Measurements from ENCODE around the gene HECTD4. TPM values are rescaled to one million over a fixed set of nuclear protein-coding genes. Genes with fewer than 3 reads are reported as not detected.
"Not testable (repeated sequence)": the region's sequence is repeated elsewhere in the genome, so short reads cannot be mapped to it uniquely, and the experiment has no call there.

Gene HECTD4
- total RNA-seq, 1 donor from 2014 or later: 98.8 TPM

DNA sequence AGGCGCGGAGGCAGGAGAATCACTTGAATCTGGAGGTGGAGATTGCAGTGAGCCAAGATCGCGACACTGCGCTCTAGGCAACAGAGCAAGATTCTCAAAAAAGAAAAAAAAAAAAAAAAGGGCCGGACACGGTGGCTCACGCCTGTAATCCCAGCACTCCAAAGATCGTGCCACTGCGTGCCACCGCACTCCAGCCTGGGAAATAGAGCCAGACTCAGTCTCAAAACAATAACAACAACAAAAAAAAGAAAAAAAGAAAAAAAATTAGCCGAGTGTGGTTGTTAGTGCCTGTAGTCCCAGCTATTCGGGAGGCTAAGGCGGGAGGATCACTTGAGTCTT lies 27.6 kb upstream of the HECTD4 start:
- DNase-seq (no peak), ATAC-seq (ENCODE audit: low read depth) (no peak)
- peaks cover 45% of the 10 kb centered on the region for H3K36me3 Mint-ChIP-seq (ENCODE audit: low read depth)
- no peaks in the 10 kb centered on the region for H3K27me3 Mint-ChIP-seq
- no peaks in the 10 kb centered on the region for H3K9me3 Mint-ChIP-seq
- intact Hi-C loops (cut with micrococcal nuclease): loop anchor here (1.0 to 10.0 kb wide), 4 partner anchors 8 to 397 kb away; partner anchors contain the start of genes ERP29, HECTD4, PTPN11 and TMEM116
- peak overlapping the region; percentile 100 for H3K4me3 Mint-ChIP-seq
- TF ChIP-seq, protein P1, sequence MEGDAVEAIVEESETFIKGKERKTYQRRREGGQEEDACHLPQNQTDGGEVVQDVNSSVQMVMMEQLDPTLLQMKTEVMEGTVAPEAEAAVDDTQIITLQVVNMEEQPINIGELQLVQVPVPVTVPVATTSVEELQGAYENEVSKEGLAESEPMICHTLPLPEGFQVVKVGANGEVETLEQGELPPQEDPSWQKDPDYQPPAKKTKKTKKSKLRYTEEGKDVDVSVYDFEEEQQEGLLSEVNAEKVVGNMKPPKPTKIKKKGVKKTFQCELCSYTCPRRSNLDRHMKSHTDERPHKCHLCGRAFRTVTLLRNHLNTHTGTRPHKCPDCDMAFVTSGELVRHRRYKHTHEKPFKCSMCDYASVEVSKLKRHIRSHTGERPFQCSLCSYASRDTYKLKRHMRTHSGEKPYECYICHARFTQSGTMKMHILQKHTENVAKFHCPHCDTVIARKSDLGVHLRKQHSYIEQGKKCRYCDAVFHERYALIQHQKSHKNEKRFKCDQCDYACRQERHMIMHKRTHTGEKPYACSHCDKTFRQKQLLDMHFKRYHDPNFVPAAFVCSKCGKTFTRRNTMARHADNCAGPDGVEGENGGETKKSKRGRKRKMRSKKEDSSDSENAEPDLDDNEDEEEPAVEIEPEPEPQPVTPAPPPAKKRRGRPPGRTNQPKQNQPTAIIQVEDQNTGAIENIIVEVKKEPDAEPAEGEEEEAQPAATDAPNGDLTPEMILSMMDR (IDR thresholded peaks at IDR 0.05): no peak
- CTCF ChIA-PET: interaction anchor here (1.9 kb wide), 1 partner anchor 23 kb away, joined by 7 read pairs; no protein-coding TSS in a partner anchor
- POLR2A ChIA-PET: interaction anchor here (1.4 kb wide), 1 partner anchor 9 kb away, joined by 11 read pairs; the partner anchor contains the start of gene PTPN11
- H3K27ac Mint-ChIP-seq: peak overlapping the region; percentile 99
- H3K4me1 Mint-ChIP-seq: peaks cover 36% of the 10 kb centered on the region

DNA sequence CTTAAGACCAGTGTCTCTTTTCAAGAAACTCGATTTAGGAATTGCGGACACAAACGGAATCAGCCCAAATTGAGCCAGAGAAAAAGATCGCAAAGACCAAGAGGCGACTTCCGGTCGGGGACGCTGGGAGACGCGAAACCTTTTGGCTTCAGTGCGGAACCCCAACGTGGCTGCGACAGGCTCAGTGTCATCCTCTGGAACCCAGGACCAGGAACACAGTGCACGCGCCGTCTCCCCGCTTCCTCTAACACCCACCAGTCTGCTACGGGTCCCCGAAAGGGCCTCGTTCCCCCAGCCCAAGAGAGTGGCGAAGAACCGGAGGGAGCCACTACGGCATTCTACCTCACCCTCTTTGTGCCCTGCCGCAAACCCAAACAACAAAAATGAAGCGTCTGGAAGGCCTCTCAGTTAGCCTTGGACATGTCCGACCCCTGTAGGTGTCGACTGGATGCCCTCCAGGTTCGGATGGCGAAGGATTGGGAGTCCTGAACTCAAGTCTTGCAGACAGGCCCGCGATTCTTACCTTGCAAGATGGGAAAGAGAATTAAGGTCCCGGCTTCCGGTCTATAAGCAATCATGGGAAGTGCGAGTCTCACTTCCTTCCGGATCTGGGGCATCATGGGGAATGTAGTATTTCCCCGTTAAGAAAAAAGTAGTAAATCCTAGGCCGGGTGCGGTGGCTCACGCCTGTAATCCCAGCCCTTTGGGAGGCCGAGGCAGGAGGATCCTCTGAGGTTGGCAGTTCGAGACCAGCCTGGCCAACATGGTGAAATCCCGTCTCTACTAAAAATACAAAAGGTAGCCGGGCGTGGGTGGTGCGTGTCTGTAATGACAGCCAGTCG lies 27.1 kb upstream of the HECTD4 start, which contains the start of gene RPL6:
Gene RPL6, minus strand, starts transcription at position 542 of the 842 bp plus-strand sequence. CDS start 949 bp downstream, outside the sequence.
- peak within 1 kb of the TSS; percentile 99 for H3K27ac Mint-ChIP-seq
- DNase-seq (peak; percentile 70), ATAC-seq (ENCODE audit: low read depth) (peak; percentile 91)
- H3K4me1 Mint-ChIP-seq: peaks cover 36% of the 10 kb centered on the region
- no peaks in the 10 kb centered on the region for H3K9me3 Mint-ChIP-seq
- TF ChIP-seq, protein P1 (IDR thresholded peaks at IDR 0.05): no peak
- peaks cover 51% of the 10 kb centered on the region for H3K36me3 Mint-ChIP-seq (ENCODE audit: low read depth)
- ChIA-PET POLR2A (interaction anchor here (1.4 kb wide), 1 partner anchor 9 kb away, joined by 11 read pairs; the partner anchor contains the start of gene PTPN11), CTCF (interaction anchor here (1.9 kb wide), 1 partner anchor 22 kb away, joined by 7 read pairs; no protein-coding TSS in a partner anchor)
- peak within 1 kb of the TSS; percentile 100 for H3K4me3 Mint-ChIP-seq
- intact Hi-C loops (cut with micrococcal nuclease): loop anchor here (1.0 to 10.0 kb wide), 4 partner anchors 9 to 396 kb away; partner anchors contain the start of genes ERP29, HECTD4, PTPN11 and TMEM116
- no peaks in the 10 kb centered on the region for H3K27me3 Mint-ChIP-seq

DNA sequence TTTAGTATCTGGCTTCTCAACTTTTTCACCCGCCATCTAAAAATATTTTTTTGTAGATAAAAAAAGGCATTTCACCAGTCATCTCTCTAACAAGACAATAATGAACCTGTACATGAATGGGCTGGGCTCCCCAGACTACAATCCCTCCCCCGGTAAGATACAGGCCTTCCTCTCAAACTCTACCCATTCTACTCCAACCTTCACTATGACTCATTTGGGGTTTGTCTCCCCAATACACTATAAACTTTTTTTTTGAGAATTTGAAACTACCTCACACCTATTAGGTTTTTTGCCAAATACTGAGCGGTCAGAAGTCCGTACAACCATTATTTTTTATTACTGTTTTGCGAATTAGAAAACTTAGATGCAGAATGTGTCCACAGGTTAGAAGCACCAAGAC lies 26.4 kb upstream of the HECTD4 start:
- peaks cover 36% of the 10 kb centered on the region for H3K4me1 Mint-ChIP-seq
- H3K27ac Mint-ChIP-seq: peak overlapping the region; percentile 99
- POLR2A ChIA-PET: no interaction called here
- DNase-seq: no peak
- peak overlapping the region; percentile 100 for H3K4me3 Mint-ChIP-seq
- CTCF ChIA-PET: no interaction called here
- H3K9me3 Mint-ChIP-seq: no peaks in the 10 kb centered on the region
- H3K27me3 Mint-ChIP-seq: no peaks in the 10 kb centered on the region
- intact Hi-C loops (cut with micrococcal nuclease): loop anchor here (1.0 to 10.0 kb wide), 4 partner anchors 10 to 396 kb away; partner anchors contain the start of genes ERP29, HECTD4, PTPN11 and TMEM116
- TF ChIP-seq, protein P1 (IDR thresholded peaks at IDR 0.05): no peak
- ATAC-seq (ENCODE audit: low read depth): no peak
- H3K36me3 Mint-ChIP-seq (ENCODE audit: low read depth): peaks cover 56% of the 10 kb centered on the region

DNA sequence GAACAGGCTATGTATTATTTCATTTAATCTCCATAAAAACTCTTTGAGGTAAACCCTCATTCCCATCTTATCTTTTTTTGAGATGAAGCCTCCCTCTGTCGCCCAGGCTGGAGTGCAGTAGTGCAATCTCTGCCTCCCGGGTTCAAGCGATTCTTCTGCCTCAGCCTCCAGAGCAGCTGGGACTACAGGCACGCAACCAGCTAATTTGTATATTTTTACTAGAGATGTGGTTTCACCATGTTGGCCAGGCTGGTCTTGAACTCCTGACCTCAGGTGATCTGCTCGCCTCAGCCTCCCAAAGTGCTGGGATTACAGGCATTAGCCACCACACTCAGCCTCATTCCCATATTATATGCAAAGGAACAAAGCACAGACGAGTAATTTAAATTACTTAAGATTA lies 25.5 kb upstream of the HECTD4 start:
- H3K27me3 Mint-ChIP-seq; ATAC-seq (ENCODE audit: low read depth); H3K9me3 Mint-ChIP-seq; CTCF ChIA-PET; DNase-seq: not testable (repeated sequence)
- POLR2A ChIA-PET: interaction anchor here (2.0 kb wide), 1 partner anchor 11 kb away, joined by 5 read pairs; the partner anchor contains the start of gene PTPN11
- intact Hi-C loops (cut with micrococcal nuclease): loop anchor here (2.0 to 10.0 kb wide), 2 partner anchors 283 to 395 kb away; partner anchors contain the start of genes ERP29, TMEM116 and TRAFD1
- Mint-ChIP-seq H3K36me3 (ENCODE audit: low read depth) (peaks cover 60% of the 10 kb centered on the region), H3K4me3 (peak overlapping the region; percentile 100), H3K27ac (peak overlapping the region; percentile 99), H3K4me1 (peaks cover 36% of the 10 kb centered on the region)

DNA sequence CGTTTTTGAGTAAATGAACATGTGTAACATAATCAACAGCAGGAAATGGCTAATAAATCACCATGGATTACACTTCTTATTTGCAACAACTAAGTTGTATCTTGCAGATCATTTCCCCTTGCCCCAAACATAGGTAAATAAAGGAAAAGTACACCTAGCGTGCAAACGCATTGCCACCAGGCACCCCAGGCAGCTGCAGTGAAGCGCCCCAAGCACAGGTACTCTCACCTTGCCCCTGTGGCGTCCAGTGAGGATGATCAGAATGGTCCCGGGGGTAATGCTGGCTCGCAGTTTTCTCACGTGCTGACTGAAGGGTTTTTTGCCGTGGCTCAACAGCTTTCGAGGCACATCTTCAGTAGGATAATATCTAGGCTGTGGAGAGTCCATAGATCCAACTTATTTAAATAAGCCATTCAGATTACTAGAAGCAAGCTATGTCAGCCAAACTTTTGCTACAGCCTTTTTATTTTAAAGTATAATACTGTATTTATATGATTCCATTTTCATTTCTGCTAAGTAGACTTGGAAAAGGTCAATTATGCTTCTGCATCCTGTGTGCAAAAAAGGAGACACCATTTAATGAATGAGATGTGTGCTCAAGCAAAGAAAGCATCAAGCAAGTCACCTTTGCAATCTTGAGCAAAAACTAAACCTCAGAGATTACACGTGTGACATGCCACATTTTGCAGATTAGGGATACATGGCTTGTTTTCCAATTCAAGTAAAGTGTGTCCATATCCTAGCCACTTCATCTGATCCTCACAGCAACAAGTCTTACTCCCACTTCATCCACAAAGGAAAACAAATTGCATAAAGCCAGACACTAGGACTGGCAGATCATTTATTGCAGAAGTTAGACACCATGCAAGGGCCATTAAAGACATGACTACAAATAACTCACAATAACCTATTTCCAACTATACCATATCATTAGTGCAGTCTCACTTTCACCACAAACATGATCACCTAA lies 24.6 kb upstream of the HECTD4 start:
- intact Hi-C loops (cut with micrococcal nuclease): loop anchor here (10.0 kb wide), 1 partner anchor 282 kb away; the partner anchor contains the start of gene TRAFD1
- ChIA-PET POLR2A (interaction anchor here (1.5 to 2.0 kb wide), 2 partner anchors 12 to 394 kb away, joined by 4 to 5 read pairs; partner anchors contain the start of genes ERP29, PTPN11 and TMEM116), CTCF (no interaction called here)

More for the DNA sequence above, 24.6 kb upstream of the HECTD4 start:
- Mint-ChIP-seq H3K9me3 (no peaks in the 10 kb centered on the region), H3K27ac (peak overlapping the region; percentile 35), H3K36me3 (ENCODE audit: low read depth) (peaks cover 60% of the 10 kb centered on the region), H3K4me3 (peak overlapping the region; percentile 100), H3K4me1 (peaks cover 36% of the 10 kb centered on the region), H3K27me3 (no peaks in the 10 kb centered on the region)
- TF ChIP-seq, protein P1 (IDR thresholded peaks at IDR 0.05): no peak
- DNase-seq (no peak), ATAC-seq (ENCODE audit: low read depth) (no peak)

Data from activated B cell treated with CpG ODN at 0.5 μM for 24 hours (primary cell).